ENCODE data around the gene ZBBX.

DNA sequence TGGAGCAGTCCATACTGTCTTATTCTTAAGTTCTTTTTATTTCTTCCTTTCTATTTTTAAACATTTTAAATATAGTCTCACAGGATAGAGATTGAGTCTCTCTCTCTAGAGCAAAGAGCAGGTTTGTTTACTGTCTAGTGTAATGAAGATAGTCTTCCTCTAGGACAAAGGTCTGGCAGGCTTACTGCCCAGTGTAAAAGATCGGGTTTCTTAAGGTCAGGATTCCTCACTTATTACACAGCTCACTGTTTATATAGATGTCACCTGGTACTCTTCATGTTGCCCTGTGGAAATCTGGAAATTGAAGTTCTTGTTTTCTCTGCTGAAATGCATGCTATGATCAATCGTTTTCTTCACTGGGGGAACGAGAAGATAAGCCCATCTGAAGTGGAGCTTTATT is 76.0 kb downstream of the ZBBX start:
- TF ChIP-seq, protein P1, sequence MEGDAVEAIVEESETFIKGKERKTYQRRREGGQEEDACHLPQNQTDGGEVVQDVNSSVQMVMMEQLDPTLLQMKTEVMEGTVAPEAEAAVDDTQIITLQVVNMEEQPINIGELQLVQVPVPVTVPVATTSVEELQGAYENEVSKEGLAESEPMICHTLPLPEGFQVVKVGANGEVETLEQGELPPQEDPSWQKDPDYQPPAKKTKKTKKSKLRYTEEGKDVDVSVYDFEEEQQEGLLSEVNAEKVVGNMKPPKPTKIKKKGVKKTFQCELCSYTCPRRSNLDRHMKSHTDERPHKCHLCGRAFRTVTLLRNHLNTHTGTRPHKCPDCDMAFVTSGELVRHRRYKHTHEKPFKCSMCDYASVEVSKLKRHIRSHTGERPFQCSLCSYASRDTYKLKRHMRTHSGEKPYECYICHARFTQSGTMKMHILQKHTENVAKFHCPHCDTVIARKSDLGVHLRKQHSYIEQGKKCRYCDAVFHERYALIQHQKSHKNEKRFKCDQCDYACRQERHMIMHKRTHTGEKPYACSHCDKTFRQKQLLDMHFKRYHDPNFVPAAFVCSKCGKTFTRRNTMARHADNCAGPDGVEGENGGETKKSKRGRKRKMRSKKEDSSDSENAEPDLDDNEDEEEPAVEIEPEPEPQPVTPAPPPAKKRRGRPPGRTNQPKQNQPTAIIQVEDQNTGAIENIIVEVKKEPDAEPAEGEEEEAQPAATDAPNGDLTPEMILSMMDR (IDR thresholded peaks at IDR 0.05): no peak
- TF ChIP-seq POLR2AphosphoS5 (IDR thresholded peaks at IDR 0.05): no peak
- no peak for TF ChIP-seq POLR2A (IDR thresholded peaks at IDR 0.05)

All from suprapubic skin (tissue), 4 donors.